CD14-positive monocyte (primary cell): ENCODE measurements around the gene SLC35F1. TPM values are rescaled to one million over a fixed set of nuclear protein-coding genes. Genes with fewer than 3 reads are reported as not detected.

Experiments
- DNase-seq, 3 donors: peaks; one replicate each; pipeline ENCODE4 v3.0.0-alpha.2; 2011 to 2022
- H2AFZ ChIP-seq: 2 replicates; pipeline ENCODE4 v1.6.0; 2012; ENCODE audit warnings: mild to moderate bottlenecking, low read depth, low read length, inconsistent platforms; ENCODE audit not compliant: insufficient read depth, poor library complexity, severe bottlenecking
- H3K27ac ChIP-seq, 2 donors: 1 replicate in 1 of 2; 2 replicates in 1 of 2; pipeline ENCODE4 v1.5.1; 2012 to 2013; ENCODE audit warnings: low read length in 2 of 2, control low read depth in 1 of 2, inconsistent platforms in 1 of 2, low read depth in 1 of 2, mild to moderate bottlenecking in 1 of 2
- H3K27me3 ChIP-seq, 2 donors: one replicate each; pipeline versions ENCODE4 v1.6.0 to v1.6.1; 2011 to 2013; ENCODE audit warnings: low read length in 2 of 2; ENCODE audit not compliant: control insufficient read depth in 2 of 2, insufficient read depth in 2 of 2
- H3K36me3 ChIP-seq, 2 donors: replicated peaks in 1 of 2; 1 replicate in 1 of 2; 2 replicates in 1 of 2; pipeline versions ENCODE4 v1.5.1 to v1.6.1; 2012 to 2013; ENCODE audit warnings: low read length in 2 of 2, control low read depth in 1 of 2, inconsistent platforms in 1 of 2, mild to moderate bottlenecking in 1 of 2; ENCODE audit not compliant: insufficient read depth in 2 of 2, control insufficient read depth in 1 of 2
- H3K4me1 ChIP-seq, 2 donors: 1 replicate in 1 of 2; 2 replicates in 1 of 2; pipeline versions ENCODE4 v1.5.1 to v1.6.1; 2012 to 2013; ENCODE audit warnings: low read length in 2 of 2, control low read depth in 1 of 2, inconsistent platforms in 1 of 2, mild to moderate bottlenecking in 1 of 2, moderate library complexity in 1 of 2; ENCODE audit not compliant: insufficient read depth in 2 of 2, control insufficient read depth in 1 of 2
- H3K4me2 ChIP-seq: replicated peaks from 2 replicates; pipeline ENCODE3; 2012; ENCODE audit warnings: low read length, moderate library complexity, mild to moderate bottlenecking; ENCODE audit not compliant: poor library complexity, severe bottlenecking; ENCODE audit errors: extremely low read depth
- H3K4me3 ChIP-seq, 3 experiments: fragments of 200-600 bp in 1 of 3; sonication (generic) in 1 of 3; replicated peaks in 1 of 3; 1 replicate in 2 of 3; 2 replicates in 1 of 3; pipeline ENCODE4 v1.5.1; 2011 to 2013; ENCODE audit warnings: low read length in 3 of 3, mild to moderate bottlenecking in 3 of 3, control low read depth in 2 of 3, low read depth in 2 of 3, inconsistent platforms in 1 of 3, moderate library complexity in 1 of 3
- H3K79me2 ChIP-seq: 2 replicates; pipeline ENCODE4 v1.6.0; 2012; ENCODE audit warnings: mild to moderate bottlenecking, control low read depth, inconsistent platforms, low read length, moderate library complexity; ENCODE audit not compliant: insufficient read depth
- H3K9ac ChIP-seq: 2 replicates; pipeline ENCODE4 v1.6.0; 2017; ENCODE audit warnings: low read length, mild to moderate bottlenecking; ENCODE audit not compliant: insufficient read depth, poor library complexity, severe bottlenecking
- H3K9me3 ChIP-seq, 2 donors: replicated peaks in 1 of 2; 1 replicate in 1 of 2; 2 replicates in 1 of 2; pipeline versions ENCODE4 v1.5.1 to v1.6.1; 2012 to 2013; ENCODE audit warnings: low read length in 2 of 2, control low read depth in 1 of 2; ENCODE audit not compliant: control insufficient read depth in 1 of 2, insufficient read depth in 1 of 2
- H4K20me1 ChIP-seq: 2 replicates; pipeline ENCODE4 v1.6.0; 2012; ENCODE audit warnings: mild to moderate bottlenecking, low read length, control low read depth, moderate library complexity; ENCODE audit not compliant: insufficient read depth
- H3K27ac Mint-ChIP-seq, 7 donors: one replicate each; pipeline ENCODE4 v1.8.0; 2020; ENCODE audit warnings: mild to moderate bottlenecking in 7 of 7, mixed read lengths in 7 of 7, moderate library complexity in 6 of 7, inconsistent platforms in 2 of 7
- H3K27me3 Mint-ChIP-seq, 3 donors: one replicate each; pipeline ENCODE4 v1.8.0; 2021 to 2022; ENCODE audit warnings: low read depth in 3 of 3, mild to moderate bottlenecking in 3 of 3, mixed read lengths in 3 of 3, moderate library complexity in 3 of 3, inconsistent platforms in 1 of 3
- H3K36me3 Mint-ChIP-seq, 2 donors: one replicate each; pipeline ENCODE4 v1.8.0; 2020; ENCODE audit warnings: mixed read lengths in 2 of 2, inconsistent platforms in 1 of 2, mild to moderate bottlenecking in 1 of 2
- H3K4me1 Mint-ChIP-seq: one replicate; pipeline ENCODE4 v1.8.0; 2020; ENCODE audit warnings: mild to moderate bottlenecking, mixed read lengths
- H3K4me3 Mint-ChIP-seq, 2 donors: one replicate each; pipeline ENCODE4 v1.8.0; 2020; ENCODE audit warnings: mild to moderate bottlenecking in 2 of 2, mixed read lengths in 2 of 2, moderate library complexity in 1 of 2
- H3K9me3 Mint-ChIP-seq, 7 donors: one replicate each; pipeline ENCODE4 v1.8.0; 2020 to 2022; ENCODE audit warnings: mixed read lengths in 7 of 7, mild to moderate bottlenecking in 6 of 7, moderate library complexity in 6 of 7, inconsistent platforms in 2 of 7
- WGBS: methylation state at CpG from one replicate; pipeline ENCODE4 v1.1.5; 2013; ENCODE audit warnings: missing lambda C conversion rate; ENCODE audit not compliant: insufficient coverage; 5-methylcytosine and 5-hydroxymethylcytosine counted together
- intact Hi-C, 2 donors: fragments of 100-400 bp; cut with micrococcal nuclease; formaldehyde crosslinking; loops; one replicate each; pipeline versions ENCODE4 v1.15.0 to v1.15.1; 2023
- polyA plus RNA-seq, 3 donors: library from polyadenylated mRNA; depleted of rRNA in 1 of 3; unstranded in 2 of 3; stranded (reverse) in 1 of 3; fragments of 300-500 nt in 2 of 3; fragments of >200 nt in 1 of 3; fragmentation: Illumina TruSeq in 2 of 3; gene quantifications; 1 replicate in 2 of 3; 2 replicates in 1 of 3; pipeline ENCODE4 v1.2.3, GENCODE V29; 2012 to 2021
- TF ChIP-seq, protein P1 (sequence below): fragments of 200-600 bp; IDR thresholded peaks from one replicate; pipeline ENCODE4 v1.8.0; 2022; ENCODE audit warnings: antibody characterized with exemption, mild to moderate bottlenecking

The SLC35F1 gene
- polyA plus RNA-seq, 3 donors, result not detected

DNA sequence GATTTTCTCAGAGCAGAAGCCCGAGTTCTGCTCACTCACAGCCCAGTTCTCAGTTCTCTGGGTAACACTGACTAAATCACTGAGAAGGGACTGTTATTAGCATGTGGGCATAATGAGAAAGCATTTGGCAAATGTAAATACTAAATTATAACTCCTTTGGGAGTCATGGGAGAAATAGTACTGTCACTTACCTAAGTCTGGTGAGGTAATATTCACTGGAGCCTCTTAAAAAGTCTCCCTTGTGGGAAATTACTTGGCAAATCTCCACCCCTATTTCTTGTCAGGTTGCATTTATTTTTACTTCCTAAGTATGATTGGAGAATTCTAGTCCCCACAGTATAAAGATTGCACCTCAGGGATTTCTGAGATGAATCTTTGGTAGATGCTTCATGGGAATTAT, 254.3 kb downstream of the SLC35F1 start:
- no peak for DNase-seq
- intact Hi-C loops, result no loop called here
- H3K4me1 Mint-ChIP-seq, result no peaks in the 10 kb centered on the region
- TF ChIP-seq, protein P1, sequence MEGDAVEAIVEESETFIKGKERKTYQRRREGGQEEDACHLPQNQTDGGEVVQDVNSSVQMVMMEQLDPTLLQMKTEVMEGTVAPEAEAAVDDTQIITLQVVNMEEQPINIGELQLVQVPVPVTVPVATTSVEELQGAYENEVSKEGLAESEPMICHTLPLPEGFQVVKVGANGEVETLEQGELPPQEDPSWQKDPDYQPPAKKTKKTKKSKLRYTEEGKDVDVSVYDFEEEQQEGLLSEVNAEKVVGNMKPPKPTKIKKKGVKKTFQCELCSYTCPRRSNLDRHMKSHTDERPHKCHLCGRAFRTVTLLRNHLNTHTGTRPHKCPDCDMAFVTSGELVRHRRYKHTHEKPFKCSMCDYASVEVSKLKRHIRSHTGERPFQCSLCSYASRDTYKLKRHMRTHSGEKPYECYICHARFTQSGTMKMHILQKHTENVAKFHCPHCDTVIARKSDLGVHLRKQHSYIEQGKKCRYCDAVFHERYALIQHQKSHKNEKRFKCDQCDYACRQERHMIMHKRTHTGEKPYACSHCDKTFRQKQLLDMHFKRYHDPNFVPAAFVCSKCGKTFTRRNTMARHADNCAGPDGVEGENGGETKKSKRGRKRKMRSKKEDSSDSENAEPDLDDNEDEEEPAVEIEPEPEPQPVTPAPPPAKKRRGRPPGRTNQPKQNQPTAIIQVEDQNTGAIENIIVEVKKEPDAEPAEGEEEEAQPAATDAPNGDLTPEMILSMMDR, result no peak
- Histone ChIP-seq H3K9ac (no peak overlapping the region), H3K27me3 (no peaks in the 10 kb centered on the region), H3K4me1 (no peaks in the 10 kb centered on the region), H3K79me2 (no peaks in the 10 kb centered on the region), H3K27ac (no peak overlapping the region), H3K36me3 (no peaks in the 10 kb centered on the region), H3K4me2 (no peak overlapping the region), H3K4me3 (no peak overlapping the region), H2AFZ (no peak overlapping the region), H4K20me1 (no peaks in the 10 kb centered on the region), H3K9me3 (no peaks in the 10 kb centered on the region)
- H3K27ac Mint-ChIP-seq, result no peak overlapping the region
- no peaks in the 10 kb centered on the region for H3K36me3 Mint-ChIP-seq
- H3K27me3 Mint-ChIP-seq, result no peaks in the 10 kb centered on the region
- no CpG with 5 or more reads among the region's 1 CpG for WGBS
- H3K9me3 Mint-ChIP-seq, result peaks cover 0 to 2% (median 0%) of the 10 kb centered on the region in 7 donors
- H3K4me3 Mint-ChIP-seq, result no peak overlapping the region

DNA sequence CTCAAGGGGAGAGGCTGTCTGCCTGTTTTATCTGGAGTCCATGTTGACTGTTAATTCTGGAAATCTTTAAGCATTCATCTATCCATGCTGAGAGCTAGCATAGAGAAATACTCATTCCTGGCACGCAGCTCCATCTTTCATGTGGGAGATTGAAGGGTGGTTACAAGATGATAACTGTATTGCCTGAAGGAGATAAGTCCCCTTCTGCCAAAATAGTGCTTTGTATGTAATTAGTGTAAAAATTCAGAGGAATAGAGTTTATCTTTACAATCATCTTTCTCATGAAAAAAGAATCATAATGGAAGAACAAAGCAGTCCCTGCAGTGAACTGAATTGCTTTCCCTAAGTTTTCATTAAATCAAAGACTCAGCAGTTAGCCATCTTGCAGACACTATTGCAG, 256.5 kb downstream of the SLC35F1 start:
- Mint-ChIP-seq H3K4me3 (no peak overlapping the region), H3K9me3 (peaks cover 0 to 2% (median 0%) of the 10 kb centered on the region in 7 donors), H3K36me3 (no peaks in the 10 kb centered on the region), H3K4me1 (no peaks in the 10 kb centered on the region), H3K27me3 (peaks cover 0 to 2% (median 0%) of the 10 kb centered on the region in 3 donors), H3K27ac (no peak overlapping the region)
- Histone ChIP-seq H3K27ac (no peak overlapping the region), H3K4me2 (no peak overlapping the region), H3K79me2 (no peaks in the 10 kb centered on the region), H2AFZ (no peak overlapping the region), H3K9ac (no peak overlapping the region), H3K9me3 (no peaks in the 10 kb centered on the region), H4K20me1 (no peaks in the 10 kb centered on the region), H3K4me1 (no peaks in the 10 kb centered on the region), H3K36me3 (no peaks in the 10 kb centered on the region), H3K4me3 (no peak overlapping the region), H3K27me3 (no peaks in the 10 kb centered on the region)
- DNase-seq, result no peak
- no CpG with 5 or more reads among the region's 1 CpG for WGBS
- intact Hi-C loops, result no loop called here
- TF ChIP-seq, protein P1, result no peak
